ENCODE measurements around the gene ST6GALNAC2.

The ST6GALNAC2 gene

DNA sequence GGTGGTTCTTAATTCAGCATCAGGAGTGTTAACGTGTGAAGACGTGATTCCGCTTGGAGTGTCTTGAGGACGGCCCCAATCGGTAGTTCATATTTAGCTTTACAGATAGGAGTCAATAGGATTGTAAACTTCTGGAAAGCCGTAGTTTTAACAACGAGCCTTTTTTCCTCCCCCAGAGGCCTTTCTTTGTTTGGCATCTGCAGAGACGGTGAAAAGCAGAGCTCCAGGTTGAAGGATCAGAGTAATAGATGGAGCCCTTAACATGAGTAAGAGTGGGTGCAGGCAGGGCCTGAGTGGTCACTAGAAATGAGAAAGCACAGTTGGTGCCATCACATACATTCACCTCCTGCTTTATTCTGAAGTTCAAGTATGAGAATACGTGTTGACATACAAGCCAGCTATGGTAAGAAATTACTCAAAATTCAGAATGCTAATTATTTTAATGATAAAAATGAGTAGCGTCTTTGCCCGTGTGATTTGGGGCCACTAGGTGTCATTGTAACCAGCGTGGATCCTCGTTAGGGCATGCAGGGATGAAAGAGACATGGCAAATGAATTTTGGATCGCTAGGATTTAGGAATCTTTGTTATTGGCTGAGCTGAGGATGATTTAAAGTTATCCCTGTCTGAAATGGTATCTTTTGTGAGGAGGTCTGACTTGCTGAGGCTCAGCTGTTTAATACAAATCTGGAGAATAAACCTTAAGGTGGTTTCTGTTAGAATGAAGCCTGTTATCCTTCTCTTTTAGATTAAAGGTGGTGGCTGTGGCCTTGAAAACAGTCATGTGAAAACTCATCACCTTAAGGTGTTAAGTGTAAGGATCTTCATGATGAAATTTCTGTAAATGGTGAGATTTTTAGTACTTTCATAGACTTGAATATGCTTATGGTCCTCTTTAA is 27.2 kb downstream of the ST6GALNAC2 start:
- FAIRE-seq (no peak), DNase-seq (ENCODE audit: insufficient read length, low spot score) (no peak)

DNA sequence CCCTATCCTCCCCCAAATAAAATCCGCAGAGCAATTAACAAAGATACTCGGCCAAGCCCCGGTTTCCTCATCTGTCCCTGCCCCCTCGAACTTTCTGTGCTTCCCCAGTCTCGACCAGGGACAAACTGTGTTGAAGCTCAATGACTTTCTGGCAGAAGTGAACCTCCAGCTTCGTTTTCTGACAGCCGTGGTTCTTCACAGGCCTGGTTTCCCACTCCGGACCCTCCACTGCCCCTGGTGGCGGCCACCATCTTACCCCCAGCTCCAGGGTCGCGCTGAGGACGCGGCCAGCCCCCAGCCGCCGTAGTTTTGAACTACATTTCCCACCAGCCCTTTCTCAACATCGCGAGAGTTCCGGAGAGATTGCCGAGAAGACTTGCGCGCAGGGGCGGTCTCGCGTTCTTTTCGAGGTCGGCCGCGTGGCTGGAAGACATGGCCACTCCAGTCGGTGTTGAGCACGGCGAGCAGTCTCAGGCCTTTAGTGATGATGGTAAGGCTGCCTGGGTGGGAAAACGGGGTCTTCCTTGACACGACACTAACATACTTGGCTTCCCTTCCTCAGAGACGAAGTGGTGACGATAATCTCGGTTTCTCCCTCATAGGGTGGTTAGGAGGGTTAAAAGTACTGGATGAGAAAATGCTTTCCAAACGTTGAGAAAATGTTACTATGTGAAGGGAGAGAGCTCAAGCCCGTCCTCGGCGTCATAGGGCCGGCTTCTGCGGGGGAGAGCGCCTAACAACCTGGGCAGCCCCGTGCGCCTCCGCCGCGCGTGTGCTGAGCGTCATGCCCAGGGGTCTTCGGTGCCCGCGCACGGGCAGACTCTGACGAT is 28.1 kb downstream of the ST6GALNAC2 start:
- FAIRE-seq (peak; percentile 26), DNase-seq (ENCODE audit: insufficient read length, low spot score) (peak; percentile 92)

- FAIRE-seq (no peak), DNase-seq (ENCODE audit: insufficient read length, low spot score) (no peak)
Observed at GRCh38 chr17:76556765-76557367, 28.8 kb downstream of the ST6GALNAC2 start.

- FAIRE-seq, result no peak
- DNase-seq (ENCODE audit: insufficient read length, low spot score), result no peak
Observed at GRCh38 chr17:76554131-76554530, 31.5 kb downstream of the ST6GALNAC2 start.

DNA sequence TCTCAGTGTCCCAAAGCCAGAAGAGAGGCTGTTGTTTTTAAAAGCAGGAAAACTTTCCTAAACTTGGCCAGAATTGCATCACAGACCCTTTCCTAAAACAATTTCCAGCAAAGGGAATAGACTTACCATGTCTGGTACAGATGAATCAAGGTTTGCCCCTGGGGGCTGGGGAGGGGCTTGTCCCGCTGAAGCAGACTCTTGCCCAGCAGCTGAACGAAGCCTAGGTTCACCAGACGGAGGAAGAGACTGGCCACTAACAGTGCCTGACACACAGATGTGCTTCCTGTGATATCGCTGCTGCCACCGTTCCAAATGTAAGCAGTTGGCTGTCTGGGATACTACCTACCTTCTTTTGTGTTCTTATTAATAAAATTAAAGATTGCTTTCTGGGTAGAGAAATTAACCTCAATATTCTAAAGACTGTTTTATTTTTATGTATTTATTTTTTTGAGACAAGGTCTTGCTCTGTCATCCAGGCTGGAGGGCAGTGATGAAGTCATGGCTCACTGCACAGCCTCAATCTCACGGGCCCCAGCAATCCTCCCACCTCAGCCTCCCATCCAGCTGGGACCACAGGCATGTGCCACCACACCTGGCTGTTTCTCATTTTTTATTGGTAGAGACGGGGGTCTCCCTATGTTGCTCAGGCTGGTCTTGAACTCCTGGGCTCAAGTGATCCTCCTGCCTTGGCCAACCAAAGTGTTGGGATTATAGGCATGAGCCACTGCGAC is 32.3 kb downstream of the ST6GALNAC2 start:
- DNase-seq (ENCODE audit: insufficient read length, low spot score) (no peak), FAIRE-seq (no peak)

- DNase-seq (ENCODE audit: insufficient read length, low spot score), result no peak
- no peak for FAIRE-seq
Observed at GRCh38 chr17:76551685-76552084, 34.0 kb downstream of the ST6GALNAC2 start.

DNA sequence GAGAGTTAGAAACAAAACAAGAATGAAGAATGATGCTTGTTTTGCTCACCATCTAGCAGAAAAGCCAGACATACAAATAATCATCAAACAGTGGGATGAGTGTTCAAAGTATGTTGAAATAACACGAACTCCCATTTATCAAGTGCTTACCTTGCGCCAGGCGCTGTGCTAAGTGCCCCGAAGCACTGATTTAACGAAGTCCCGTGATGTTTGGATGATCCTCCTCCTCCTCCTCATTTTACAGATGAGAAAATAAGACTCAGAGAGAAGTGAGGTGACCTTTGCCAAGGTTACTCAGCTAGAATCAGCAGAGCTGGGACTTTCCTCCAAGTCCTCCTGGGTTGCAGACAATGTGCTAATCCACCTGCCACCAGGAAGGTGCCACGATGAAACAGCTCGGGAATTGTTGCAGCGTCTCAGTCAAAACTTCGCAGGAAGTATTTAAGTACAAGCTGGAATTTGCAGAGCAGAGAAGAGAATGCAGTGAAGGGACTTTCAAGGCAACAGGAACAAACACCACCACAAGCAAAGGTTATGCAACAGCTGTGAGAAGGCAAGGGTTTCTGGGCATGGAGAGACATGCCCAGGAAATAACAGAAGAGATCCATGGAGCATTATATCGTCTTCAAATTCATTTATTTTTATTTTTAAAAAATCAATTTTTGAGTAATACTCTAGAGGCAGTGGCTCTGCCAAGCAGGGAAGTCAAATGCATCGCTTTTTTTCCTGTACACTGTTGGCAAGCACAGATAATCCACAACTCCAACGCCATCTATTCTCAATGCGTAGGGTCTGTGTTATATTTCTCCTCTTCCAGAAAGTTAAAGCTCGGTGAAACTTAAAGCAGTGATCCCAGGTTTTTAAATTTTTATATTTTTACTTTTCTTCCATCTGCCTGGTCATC is 34.7 kb downstream of the ST6GALNAC2 start:
- FAIRE-seq (no peak), DNase-seq (ENCODE audit: insufficient read length, low spot score) (no peak)

DNA sequence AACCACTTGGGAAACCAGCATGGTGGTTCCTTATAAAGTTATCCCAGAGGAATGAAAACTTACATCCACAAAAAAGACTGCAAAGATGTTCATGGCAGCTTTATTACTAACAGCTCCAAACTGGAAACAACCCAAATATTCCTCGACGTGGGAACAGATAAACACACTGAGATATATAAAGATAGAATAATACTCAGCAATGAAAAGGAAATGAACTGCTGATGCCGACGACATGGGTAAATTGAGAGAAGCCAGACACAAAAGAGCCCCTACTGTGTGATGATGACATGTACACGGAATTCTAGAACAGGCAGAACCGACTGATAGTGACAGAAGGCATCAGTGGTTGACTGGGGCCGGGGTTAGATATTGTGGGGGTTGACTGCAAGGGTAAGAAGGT is 36.1 kb downstream of the ST6GALNAC2 start:
- DNase-seq (ENCODE audit: insufficient read length, low spot score) (no peak), FAIRE-seq (no peak)

- FAIRE-seq (no peak), DNase-seq (ENCODE audit: insufficient read length, low spot score) (no peak)
Observed at GRCh38 chr17:76549215-76549518, 36.5 kb downstream of the ST6GALNAC2 start.

GRCh38 chr17:76548378-76549214 is 37.1 kb downstream of the ST6GALNAC2 start:
- no peak for DNase-seq (ENCODE audit: insufficient read length, low spot score)
- FAIRE-seq, result no peak

- FAIRE-seq (peak; percentile 99), DNase-seq (ENCODE audit: insufficient read length, low spot score) (no peak)
Observed at GRCh38 chr17:76547642-76548202, 37.9 kb downstream of the ST6GALNAC2 start.

DNA sequence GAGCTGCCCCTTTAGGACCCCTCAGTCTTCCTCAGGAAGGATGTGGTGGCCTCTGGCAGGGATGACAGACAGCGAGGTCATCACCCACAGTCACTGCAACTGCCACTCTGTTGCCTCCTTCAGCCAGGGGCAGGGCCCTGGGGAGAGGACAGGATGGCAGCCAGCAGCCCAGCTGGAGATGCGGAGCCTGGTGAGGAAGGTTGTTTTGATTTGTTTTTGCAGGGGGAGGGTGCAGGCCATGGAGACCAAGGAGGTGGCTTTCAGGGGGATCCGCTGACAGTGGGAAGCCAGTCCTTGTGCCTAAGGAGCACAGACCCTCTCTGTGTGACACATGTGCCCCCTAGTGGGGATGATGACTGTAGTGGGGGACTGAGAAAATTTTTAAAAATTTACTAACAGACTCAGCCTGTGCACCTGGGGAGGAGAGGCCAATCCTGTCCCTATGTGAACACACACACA is 38.4 kb downstream of the ST6GALNAC2 start:
- peak; percentile 85 for DNase-seq (ENCODE audit: insufficient read length, low spot score)
- peak; percentile 48 for FAIRE-seq

GRCh38 chr17:76546556-76547182 is 39.0 kb downstream of the ST6GALNAC2 start:
- DNase-seq (ENCODE audit: insufficient read length, low spot score) (no peak), FAIRE-seq (no peak)

DNA sequence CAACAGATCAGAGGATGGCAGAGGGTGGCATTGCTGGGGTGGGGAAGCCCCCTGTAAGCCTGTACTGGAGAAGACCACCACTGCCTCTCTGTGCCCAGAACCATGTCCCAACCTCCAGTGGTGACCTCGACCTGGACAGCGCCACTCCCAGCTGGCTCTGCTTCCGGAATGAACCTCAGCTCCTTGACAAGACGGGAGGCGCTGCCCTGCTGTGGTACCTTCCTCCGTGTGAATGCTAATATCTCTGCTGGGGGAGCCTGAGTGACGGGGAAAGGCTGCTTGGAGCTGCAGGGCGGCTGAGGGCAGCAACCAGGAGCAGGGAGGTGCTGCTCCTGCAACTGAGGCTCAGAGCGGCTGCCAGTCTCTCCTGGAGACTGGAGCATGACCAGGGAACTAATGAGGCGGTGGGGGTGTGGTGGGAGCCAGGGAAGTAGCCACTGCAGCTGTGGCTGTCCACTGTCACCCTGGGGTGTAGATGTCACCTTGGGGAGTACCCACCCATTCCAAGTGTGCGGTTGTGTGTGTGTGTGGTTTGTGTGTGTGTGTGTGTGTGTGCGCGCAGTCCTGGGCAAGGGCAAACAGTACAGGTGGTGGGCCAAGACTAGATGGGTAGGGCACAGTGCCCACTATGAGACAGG is 39.6 kb downstream of the ST6GALNAC2 start:
- no peak for FAIRE-seq
- DNase-seq (ENCODE audit: insufficient read length, low spot score), result no peak

DNA sequence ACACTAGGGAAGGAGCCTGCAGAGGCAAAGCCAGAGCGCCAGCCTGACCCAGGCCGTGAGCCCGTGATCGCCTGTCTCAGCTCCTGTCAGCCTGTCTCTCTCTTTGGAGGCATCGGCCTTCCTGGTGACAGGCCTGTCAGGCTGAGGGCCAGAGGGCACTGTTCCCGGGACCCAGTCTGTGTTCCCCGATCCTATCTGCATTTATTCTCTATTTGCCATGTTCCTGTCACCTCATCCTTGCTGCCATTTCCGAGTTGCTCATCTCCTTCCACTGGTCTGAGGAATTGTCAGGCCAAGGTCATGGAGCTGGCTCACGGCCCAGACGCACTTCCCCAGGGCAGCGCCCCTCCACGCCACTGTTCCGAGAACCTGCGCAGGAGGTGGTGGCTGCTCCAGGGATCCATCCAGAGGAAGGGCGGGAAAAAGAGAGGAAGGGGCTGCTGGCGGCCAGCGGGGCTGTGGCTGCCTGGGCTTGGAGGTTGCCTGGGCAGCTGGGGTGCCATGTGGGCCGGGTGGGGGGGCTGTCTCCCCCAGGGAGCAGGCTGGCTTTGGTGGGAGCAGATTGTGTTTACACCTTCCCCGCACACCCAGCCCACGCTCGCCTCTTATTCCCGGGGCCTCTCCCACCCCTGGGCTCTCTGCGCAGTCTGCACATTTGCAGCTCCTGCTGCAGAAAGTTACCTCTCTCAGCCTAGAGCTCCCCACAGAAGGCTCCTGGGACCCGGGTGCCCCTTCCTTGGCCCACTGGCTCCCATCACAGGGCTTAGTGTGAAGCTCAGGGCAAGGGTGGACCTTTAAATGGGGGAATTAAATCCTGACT is 40.9 kb downstream of the ST6GALNAC2 start:
- no peak for DNase-seq (ENCODE audit: insufficient read length, low spot score)
- no peak for FAIRE-seq

DNA sequence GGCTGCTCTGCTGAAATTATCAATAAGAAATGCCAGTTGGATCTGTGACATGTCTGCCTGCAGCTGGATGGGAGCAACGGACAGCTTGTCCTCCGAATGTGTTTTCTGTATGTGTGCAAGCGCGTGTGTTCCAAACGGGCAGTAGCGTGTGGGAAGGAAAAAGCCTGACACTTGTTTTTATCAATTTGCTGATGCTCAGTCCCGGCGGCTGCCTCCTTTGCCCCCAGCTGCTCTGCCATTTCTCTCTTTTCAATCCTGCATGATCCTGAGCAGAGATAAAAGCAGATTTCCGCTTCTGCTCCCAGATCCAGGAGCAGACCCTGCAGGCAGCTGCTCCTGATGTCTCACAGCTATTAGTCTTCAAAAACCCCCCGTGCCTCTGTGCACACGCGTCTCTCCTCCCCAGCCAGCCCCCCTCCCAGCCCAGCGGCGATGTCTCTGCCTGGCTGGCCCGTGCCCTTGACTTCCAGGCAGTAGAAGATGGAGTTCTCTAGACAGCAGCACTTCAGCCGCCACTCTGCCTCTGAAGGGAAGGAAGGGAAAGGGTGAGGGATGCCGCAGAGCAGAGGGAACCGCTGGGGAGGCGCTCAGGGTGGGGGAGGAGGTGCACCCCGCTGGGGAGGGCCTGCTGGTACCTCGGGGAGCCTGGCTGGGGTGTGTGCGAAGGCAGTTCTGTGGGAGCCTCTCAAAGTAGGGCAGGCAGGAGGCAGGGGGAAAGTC is 41.7 kb downstream of the ST6GALNAC2 start:
- FAIRE-seq, result no peak
- no peak for DNase-seq (ENCODE audit: insufficient read length, low spot score)
